Measurements from ENCODE around the gene PROSER1. TPM values are rescaled to one million over a fixed set of nuclear protein-coding genes. Genes with fewer than 3 reads are reported as not detected.
"Not testable (repeated sequence)": the region's sequence is repeated elsewhere in the genome, so short reads cannot be mapped to it uniquely, and the experiment has no call there.

Gene PROSER1
- 92.9 and 103 TPM in 2 replicates for total RNA-seq

DNA sequence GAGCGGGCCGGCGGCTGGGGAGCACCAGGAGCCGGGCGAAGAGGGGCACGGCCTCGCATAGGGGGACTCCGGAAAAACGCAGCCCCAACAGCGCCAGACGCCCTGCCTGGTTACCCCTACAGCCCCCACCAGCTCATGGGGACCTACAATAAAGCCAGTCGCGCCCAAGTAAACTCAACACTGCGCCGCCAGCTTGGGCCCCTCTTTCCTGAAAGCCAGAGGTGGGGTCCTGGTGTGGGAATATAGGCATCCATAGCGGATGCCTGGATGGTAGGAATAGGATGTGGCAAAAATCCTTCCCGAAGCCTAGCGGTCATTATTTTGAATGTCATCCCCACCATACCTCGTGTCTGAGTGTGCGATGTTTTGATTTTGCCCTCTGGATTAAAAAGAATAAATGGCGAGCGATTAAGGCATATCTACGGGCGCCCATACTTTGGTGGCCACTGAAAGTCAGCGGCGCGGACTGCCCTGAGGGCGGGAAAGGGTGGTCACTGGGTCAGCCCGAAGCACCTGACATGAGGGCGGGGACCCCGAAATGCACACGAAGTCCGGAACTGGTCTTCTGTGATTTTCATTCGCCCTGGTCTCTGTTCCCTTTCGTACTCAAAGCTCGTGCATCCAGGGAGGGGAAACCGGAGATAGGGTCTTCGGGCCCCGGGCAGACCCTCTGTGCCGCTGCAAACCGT is at the start of gene PROSER1, which contains the start of gene NHLRC3:
Gene PROSER1 (minus strand): TSS at position 210 of the 689 bp plus-strand sequence. CDS start 847 bp downstream, outside the sequence.
Gene NHLRC3 (plus strand): TSS at position 577 of the 689 bp plus-strand sequence. CDS start 184 bp downstream, outside the sequence.
- H3K27me3 Mint-ChIP-seq (ENCODE audit: insufficient read depth) = no peaks in the 10 kb centered on the region
- intact Hi-C loops (cut with micrococcal nuclease) = loop anchor here (1.0 to 5.0 kb wide), 10 partner anchors 22 to 1981 kb away; partner anchors contain the start of genes COG6, LHFPL6, SUPT20H and UFM1
- peak; percentile 68 for DNase-seq (ENCODE audit: low spot score)
- peak within 1 kb of the TSS; percentile 94 for H3K27ac Mint-ChIP-seq
- H3K4me3 Mint-ChIP-seq = peak within 1 kb of the TSS; percentile 91
- H3K4me1 Mint-ChIP-seq (ENCODE audit: low read depth) = peaks cover 64% of the 10 kb centered on the region
- peaks cover 15% of the 10 kb centered on the region for H3K36me3 Mint-ChIP-seq (ENCODE audit: low read depth)
- H3K9me3 Mint-ChIP-seq = no peaks in the 10 kb centered on the region

- H3K4me3 Mint-ChIP-seq; H3K4me1 Mint-ChIP-seq (ENCODE audit: low read depth); H3K9me3 Mint-ChIP-seq; H3K27me3 Mint-ChIP-seq (ENCODE audit: insufficient read depth); intact Hi-C loops (cut with micrococcal nuclease); H3K36me3 Mint-ChIP-seq (ENCODE audit: low read depth); DNase-seq (ENCODE audit: low spot score); H3K27ac Mint-ChIP-seq: not testable (repeated sequence)
These were observed 48.5 kb upstream of the PROSER1 start for GRCh38 chr13:39086251-39086945.

DNA sequence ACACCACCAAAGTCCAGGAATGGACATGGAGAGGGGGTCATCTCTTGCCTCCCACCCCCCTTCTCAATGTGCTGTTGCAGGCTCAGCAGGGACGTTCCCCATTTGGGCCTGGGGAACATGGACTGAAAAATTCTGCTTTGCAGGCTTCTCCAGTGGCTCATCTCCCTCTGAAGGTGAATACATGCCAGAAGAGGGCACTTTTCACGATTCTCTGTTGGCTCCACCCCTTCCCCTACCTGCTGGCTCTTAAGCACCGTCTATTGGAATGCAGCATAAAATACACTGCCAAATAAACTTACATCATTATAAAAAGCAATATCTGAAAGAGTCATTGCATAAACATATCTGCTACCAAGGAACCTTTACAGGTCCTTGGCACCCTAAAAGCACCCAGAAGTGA is 36.1 kb upstream of the PROSER1 start:
- DNase-seq (ENCODE audit: low spot score) = no peak
- Mint-ChIP-seq H3K4me3 (no peak overlapping the region), H3K4me1 (ENCODE audit: low read depth) (no peaks in the 10 kb centered on the region), H3K27ac (no peak overlapping the region), H3K36me3 (ENCODE audit: low read depth) (no peaks in the 10 kb centered on the region), H3K27me3 (ENCODE audit: insufficient read depth) (peaks cover 26% of the 10 kb centered on the region), H3K9me3 (peaks cover 14% of the 10 kb centered on the region)
- intact Hi-C loops (cut with micrococcal nuclease) = no loop called here

DNA sequence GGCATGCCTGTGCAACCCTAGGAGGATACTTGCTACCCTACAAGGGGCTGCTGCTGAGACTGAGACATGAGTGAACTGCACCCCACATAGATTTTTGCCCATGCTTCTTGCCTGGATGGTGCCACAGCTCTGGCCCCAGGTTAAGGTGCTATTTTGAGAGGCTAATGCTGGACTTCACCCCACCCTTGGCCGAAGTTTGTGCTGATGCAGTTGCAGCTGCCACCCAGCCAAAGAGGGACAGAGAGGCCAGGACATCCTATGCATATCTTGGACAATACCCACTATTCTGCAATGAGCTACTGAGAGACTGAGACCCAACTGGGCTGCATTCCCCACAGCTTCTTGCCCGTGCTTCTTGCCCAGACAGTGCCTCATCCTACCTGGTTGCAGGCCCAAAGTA is 35.0 kb upstream of the PROSER1 start:
- Mint-ChIP-seq H3K27ac (no peak overlapping the region), H3K9me3 (peaks cover 14% of the 10 kb centered on the region), H3K36me3 (ENCODE audit: low read depth) (no peaks in the 10 kb centered on the region), H3K4me1 (ENCODE audit: low read depth) (no peaks in the 10 kb centered on the region), H3K4me3 (no peak overlapping the region), H3K27me3 (ENCODE audit: insufficient read depth) (peaks cover 26% of the 10 kb centered on the region)
- no peak for DNase-seq (ENCODE audit: low spot score)
- intact Hi-C loops (cut with micrococcal nuclease) = no loop called here

DNA sequence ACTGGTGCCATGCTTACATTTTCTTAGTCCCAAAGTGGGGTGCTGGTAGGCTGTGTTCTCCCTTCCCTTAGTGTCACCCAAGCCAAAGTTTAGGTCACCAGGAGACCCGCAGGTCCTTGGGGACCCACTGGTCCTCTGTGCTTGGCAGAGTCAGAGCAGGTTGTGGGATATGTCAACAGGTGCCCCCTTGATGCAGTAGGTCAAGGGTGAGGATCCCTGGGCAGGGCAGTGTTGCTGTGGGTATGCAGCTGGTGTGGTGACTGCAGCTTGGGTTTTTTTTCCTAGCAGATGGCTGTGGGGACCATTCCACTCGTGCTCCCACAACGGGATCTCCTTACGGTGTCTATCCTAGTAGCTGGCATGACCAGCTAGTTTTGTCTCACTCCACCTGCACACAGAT is 24.1 kb upstream of the PROSER1 start:
- peaks cover 4% of the 10 kb centered on the region for H3K9me3 Mint-ChIP-seq
- no peak overlapping the region for H3K27ac Mint-ChIP-seq
- intact Hi-C loops (cut with micrococcal nuclease) = no loop called here
- H3K4me1 Mint-ChIP-seq (ENCODE audit: low read depth) = no peaks in the 10 kb centered on the region
- H3K4me3 Mint-ChIP-seq = no peak overlapping the region
- no peak for DNase-seq (ENCODE audit: low spot score)
- H3K27me3 Mint-ChIP-seq (ENCODE audit: insufficient read depth) = no peaks in the 10 kb centered on the region
- peaks cover 3% of the 10 kb centered on the region for H3K36me3 Mint-ChIP-seq (ENCODE audit: low read depth)

DNA sequence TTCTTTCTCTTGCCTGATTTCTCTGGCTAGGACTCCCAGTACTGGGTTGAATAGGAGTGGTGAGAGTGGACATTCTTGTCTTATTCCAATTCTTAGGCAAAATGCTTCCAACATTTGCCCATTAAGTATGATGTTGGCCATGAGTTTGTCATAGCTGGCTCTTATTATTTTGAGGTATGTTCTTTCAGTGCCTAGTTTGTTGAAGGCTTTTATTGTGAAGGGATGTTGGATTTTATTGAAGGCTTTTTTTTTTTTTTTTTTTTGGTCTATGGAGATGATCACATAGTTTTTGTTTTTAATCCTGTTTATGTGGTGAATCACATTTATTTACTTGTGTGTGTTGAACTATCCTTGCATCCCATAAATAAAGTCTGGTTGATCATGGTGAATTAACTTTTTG is 20.2 kb upstream of the PROSER1 start:
- Mint-ChIP-seq H3K27ac (no peak overlapping the region), H3K36me3 (ENCODE audit: low read depth) (peaks cover 5% of the 10 kb centered on the region), H3K27me3 (ENCODE audit: insufficient read depth) (no peaks in the 10 kb centered on the region), H3K4me3 (no peak overlapping the region), H3K4me1 (ENCODE audit: low read depth) (peaks cover 6% of the 10 kb centered on the region), H3K9me3 (peaks cover 4% of the 10 kb centered on the region)
- DNase-seq (ENCODE audit: low spot score) = no peak
- intact Hi-C loops (cut with micrococcal nuclease) = no loop called here

DNA sequence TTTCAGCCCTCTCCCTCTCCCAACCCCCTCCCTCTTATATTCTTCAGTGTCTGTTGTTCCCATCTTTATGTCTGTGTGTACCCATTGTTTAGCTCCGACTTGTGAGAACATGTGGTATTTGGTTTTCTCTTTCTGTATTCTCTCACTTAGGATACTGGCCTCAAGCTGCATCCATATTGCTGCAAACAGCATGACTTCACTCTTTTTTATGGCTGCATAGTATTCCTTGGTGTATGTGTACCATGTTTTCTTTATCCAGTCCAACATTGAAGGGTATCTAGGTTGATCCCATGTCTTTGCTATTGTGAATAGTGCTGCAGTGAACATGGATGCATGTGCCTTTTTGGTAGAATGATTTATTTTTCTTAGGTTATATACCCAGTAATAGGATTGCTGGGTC is 18.1 kb upstream of the PROSER1 start:
- H3K27ac Mint-ChIP-seq = no peak overlapping the region
- intact Hi-C loops (cut with micrococcal nuclease) = no loop called here
- peaks cover 4% of the 10 kb centered on the region for H3K9me3 Mint-ChIP-seq
- no peak for DNase-seq (ENCODE audit: low spot score)
- H3K36me3 Mint-ChIP-seq (ENCODE audit: low read depth) = peaks cover 5% of the 10 kb centered on the region
- peaks cover 6% of the 10 kb centered on the region for H3K4me1 Mint-ChIP-seq (ENCODE audit: low read depth)
- H3K27me3 Mint-ChIP-seq (ENCODE audit: insufficient read depth) = no peaks in the 10 kb centered on the region
- no peak overlapping the region for H3K4me3 Mint-ChIP-seq

DNA sequence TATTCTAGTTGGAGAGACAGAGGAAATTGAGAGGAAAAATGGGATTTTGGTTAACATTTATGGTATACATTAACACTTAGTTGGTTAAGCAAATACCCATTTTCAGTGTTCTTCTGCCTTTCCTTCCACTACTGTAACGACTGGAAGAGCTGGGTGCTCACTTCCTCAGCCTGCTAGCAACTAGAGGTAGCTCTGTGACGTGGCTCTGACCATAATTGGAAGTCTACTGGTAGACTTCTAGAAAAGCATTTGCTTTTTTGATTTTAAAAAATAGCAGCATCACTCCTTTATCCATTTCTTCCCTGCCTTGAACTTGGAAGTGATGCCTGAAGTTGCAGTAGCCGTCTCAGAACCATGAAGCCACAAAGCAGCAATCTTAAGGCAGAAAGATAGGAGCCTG is 16.2 kb upstream of the PROSER1 start:
- H3K9me3 Mint-ChIP-seq = peaks cover 4% of the 10 kb centered on the region
- H3K36me3 Mint-ChIP-seq (ENCODE audit: low read depth) = peaks cover 2% of the 10 kb centered on the region
- no peaks in the 10 kb centered on the region for H3K27me3 Mint-ChIP-seq (ENCODE audit: insufficient read depth)
- H3K4me3 Mint-ChIP-seq = no peak overlapping the region
- intact Hi-C loops (cut with micrococcal nuclease) = loop anchor here (5.0 kb wide), 1 partner anchor 93 kb away; no protein-coding TSS in a partner anchor
- no peak overlapping the region for H3K27ac Mint-ChIP-seq
- no peak for DNase-seq (ENCODE audit: low spot score)
- H3K4me1 Mint-ChIP-seq (ENCODE audit: low read depth) = peaks cover 6% of the 10 kb centered on the region

DNA sequence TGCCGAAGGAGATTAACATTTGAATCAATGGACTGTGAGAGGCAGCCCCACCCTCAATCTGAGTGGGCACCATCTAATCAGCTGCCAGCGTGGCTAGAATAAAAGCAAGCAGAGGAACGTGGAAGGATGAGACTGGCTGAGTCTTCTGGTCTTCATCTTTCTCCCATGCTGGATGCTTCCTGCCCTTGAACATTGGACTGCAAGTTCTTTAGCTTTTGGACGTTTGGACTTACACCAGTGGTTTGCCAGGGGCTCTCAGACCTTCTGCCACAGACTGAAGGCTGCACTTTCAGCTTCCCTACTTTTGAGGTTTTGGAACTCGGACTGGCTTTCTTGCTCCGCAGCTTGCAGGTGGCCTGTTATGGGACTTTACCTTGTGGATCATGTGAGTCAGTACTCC is 15.1 kb upstream of the PROSER1 start:
- H3K9me3 Mint-ChIP-seq = peaks cover 4% of the 10 kb centered on the region
- H3K4me1 Mint-ChIP-seq (ENCODE audit: low read depth) = peaks cover 6% of the 10 kb centered on the region
- intact Hi-C loops (cut with micrococcal nuclease) = loop anchor here (5.0 kb wide), 1 partner anchor 94 kb away; no protein-coding TSS in a partner anchor
- H3K4me3 Mint-ChIP-seq = no peak overlapping the region
- H3K36me3 Mint-ChIP-seq (ENCODE audit: low read depth) = peaks cover 6% of the 10 kb centered on the region
- no peak for DNase-seq (ENCODE audit: low spot score)
- H3K27me3 Mint-ChIP-seq (ENCODE audit: insufficient read depth) = no peaks in the 10 kb centered on the region
- no peak overlapping the region for H3K27ac Mint-ChIP-seq

DNA sequence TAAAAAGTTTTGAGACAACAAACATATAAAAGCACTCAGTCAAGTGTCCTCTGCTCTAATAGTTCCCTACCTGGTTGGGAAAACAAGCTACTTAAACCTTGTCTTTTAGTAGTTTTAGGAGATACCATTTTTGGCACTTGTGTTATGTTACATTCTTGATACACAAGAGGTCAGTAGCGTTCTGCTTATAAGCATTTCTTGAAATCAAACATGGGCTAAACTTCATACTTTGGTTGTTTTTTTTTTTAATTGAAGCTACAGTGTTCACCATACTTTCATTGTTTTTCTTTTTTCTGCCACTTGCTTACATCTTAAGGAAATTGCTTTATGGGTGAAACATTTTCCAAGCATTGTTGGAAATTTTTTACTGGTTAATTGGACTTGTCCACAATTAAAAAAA is 13.3 kb upstream of the PROSER1 start:
- intact Hi-C loops (cut with micrococcal nuclease) = loop anchor here (1.0 to 5.0 kb wide), 6 partner anchors 44 to 625 kb away; no protein-coding TSS in a partner anchor
- no peak overlapping the region for H3K27ac Mint-ChIP-seq

DNA sequence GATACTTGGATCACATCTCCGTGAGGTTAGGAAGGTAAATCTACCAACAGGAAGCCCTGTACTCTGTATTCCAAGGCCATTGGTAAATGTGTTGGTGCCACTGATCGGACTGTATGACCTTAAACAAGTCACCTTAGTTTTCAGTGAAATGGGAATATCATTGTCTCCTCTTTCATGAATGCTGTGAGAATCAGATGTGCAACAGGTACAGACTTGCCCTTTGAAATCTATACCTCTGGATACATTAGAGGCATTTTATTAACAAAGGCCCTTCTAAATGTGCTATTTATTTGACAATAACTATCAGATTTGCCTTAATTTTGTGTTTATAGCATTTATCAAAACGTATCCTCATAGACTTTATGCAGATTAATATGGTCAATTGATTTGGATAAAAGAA is 11.4 kb upstream of the PROSER1 start:
- no peak for DNase-seq (ENCODE audit: low spot score)
- no peaks in the 10 kb centered on the region for H3K9me3 Mint-ChIP-seq
- no peaks in the 10 kb centered on the region for H3K27me3 Mint-ChIP-seq (ENCODE audit: insufficient read depth)
- intact Hi-C loops (cut with micrococcal nuclease) = no loop called here
- no peak overlapping the region for H3K4me3 Mint-ChIP-seq
- peaks cover 11% of the 10 kb centered on the region for H3K36me3 Mint-ChIP-seq (ENCODE audit: low read depth)
- no peak overlapping the region for H3K27ac Mint-ChIP-seq
- H3K4me1 Mint-ChIP-seq (ENCODE audit: low read depth) = peaks cover 6% of the 10 kb centered on the region

More for the DNA sequence above, 13.3 kb upstream of the PROSER1 start:
- no peak overlapping the region for H3K4me3 Mint-ChIP-seq
- H3K9me3 Mint-ChIP-seq = peaks cover 3% of the 10 kb centered on the region
- H3K4me1 Mint-ChIP-seq (ENCODE audit: low read depth) = peaks cover 6% of the 10 kb centered on the region
- DNase-seq (ENCODE audit: low spot score) = no peak
- H3K27me3 Mint-ChIP-seq (ENCODE audit: insufficient read depth) = no peaks in the 10 kb centered on the region
- H3K36me3 Mint-ChIP-seq (ENCODE audit: low read depth) = peaks cover 6% of the 10 kb centered on the region

DNA sequence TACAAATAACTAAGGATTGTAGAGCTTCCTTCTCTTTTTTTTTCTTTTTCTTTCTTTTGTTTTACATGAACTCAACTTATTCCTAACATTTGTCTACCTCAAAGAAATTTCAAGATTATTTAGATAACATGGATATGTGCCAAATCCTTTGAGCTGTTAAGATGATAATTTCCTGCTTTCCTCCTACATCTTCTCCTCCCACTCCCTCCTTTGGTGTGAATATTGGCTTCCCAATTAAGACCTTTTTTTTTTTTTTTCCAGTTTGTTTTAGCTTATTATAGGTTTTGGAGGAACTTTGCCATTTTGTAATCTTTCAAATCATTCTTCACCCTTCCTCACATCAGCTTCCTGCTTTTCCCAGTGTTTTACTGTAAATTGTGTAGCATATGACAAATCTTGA is 10.9 kb upstream of the PROSER1 start:
- Mint-ChIP-seq H3K9me3 (no peaks in the 10 kb centered on the region), H3K36me3 (ENCODE audit: low read depth) (peaks cover 15% of the 10 kb centered on the region), H3K4me1 (ENCODE audit: low read depth) (peaks cover 7% of the 10 kb centered on the region), H3K27ac (no peak overlapping the region), H3K27me3 (ENCODE audit: insufficient read depth) (no peaks in the 10 kb centered on the region), H3K4me3 (no peak overlapping the region)
- no peak for DNase-seq (ENCODE audit: low spot score)
- intact Hi-C loops (cut with micrococcal nuclease) = no loop called here

DNA sequence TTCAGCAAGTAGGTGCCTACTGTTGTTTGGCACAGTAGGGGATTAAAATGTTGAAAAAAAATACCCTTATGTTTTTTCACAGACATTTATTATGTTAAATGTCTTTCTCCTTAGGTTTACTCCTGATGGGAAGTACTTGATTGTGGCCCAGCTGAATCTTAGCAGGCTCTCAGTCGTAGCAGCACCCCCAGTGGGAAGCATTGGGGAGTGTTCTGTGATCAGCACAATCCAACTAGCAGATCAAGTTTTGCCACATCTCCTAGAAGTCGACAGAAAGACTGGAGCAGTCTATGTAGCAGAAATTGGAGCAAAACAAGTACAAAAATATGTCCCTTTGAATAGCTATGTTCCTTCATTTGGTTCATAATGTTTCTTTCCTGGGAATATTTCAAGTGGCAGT is 9.7 kb upstream of the PROSER1 start:
- no peak for DNase-seq (ENCODE audit: low spot score)
- H3K36me3 Mint-ChIP-seq (ENCODE audit: low read depth) = peaks cover 17% of the 10 kb centered on the region
- intact Hi-C loops (cut with micrococcal nuclease) = no loop called here
- no peak overlapping the region for H3K4me3 Mint-ChIP-seq
- no peaks in the 10 kb centered on the region for H3K27me3 Mint-ChIP-seq (ENCODE audit: insufficient read depth)
- H3K9me3 Mint-ChIP-seq = no peaks in the 10 kb centered on the region
- peaks cover 7% of the 10 kb centered on the region for H3K4me1 Mint-ChIP-seq (ENCODE audit: low read depth)
- no peak overlapping the region for H3K27ac Mint-ChIP-seq

Measured in activated T-helper 1 cell treated with anti-CD3 and anti-CD28 coated beads, Interleukin-12 subunit alpha, Interleukin-12 subunit beta, Interleukin-2, Interleukin-4 antibody, amounts not matched to agents 30 ng/mL and 10 ng/mL and 1 ng/mL, durations not matched to agents 14 hours and 24 hours and 36 hours (primary cell).